Astrocyte of the cerebellum (primary cell): ENCODE measurements around the gene LYPD3.

Experiments
- DNase-seq: peaks from one replicate; pipeline ENCODE4 v3.0.0-alpha.2; 2011; ENCODE audit warnings: low read depth
- H3K4me3 ChIP-seq: 2 replicates; pipeline ENCODE4 v1.5.1; 2011; ENCODE audit warnings: mild to moderate bottlenecking, low read depth, low read length, moderate library complexity
- CTCF ChIP-seq: IDR thresholded peaks from 2 replicates; pipeline ENCODE4 v1.5.1; 2012; ENCODE audit warnings: low read length, low read depth, moderate library complexity, mild to moderate bottlenecking; ENCODE audit errors: missing control alignments
- in situ Hi-C: cut with HindIII; loops from 2 replicates; pipeline ENCODE4 v1.10.0; 2017; ENCODE audit warnings: low sequenced_read_pairs

LYPD3 gene

GRCh38 chr19:43430976-43431375 lies 34.4 kb downstream of the LYPD3 start:
- DNase-seq = no peak
- in situ Hi-C loops = no loop called here
- TF ChIP-seq CTCF = no peak
- no peak overlapping the region for H3K4me3 ChIP-seq

- H3K4me3 ChIP-seq = no peak overlapping the region
- in situ Hi-C loops = no loop called here
- DNase-seq = no peak
- no peak for TF ChIP-seq CTCF
Measured at GRCh38 chr19:43430142-43430710, 35.2 kb downstream of the LYPD3 start.

GRCh38 chr19:43429395-43429794 lies 36.0 kb downstream of the LYPD3 start:
- DNase-seq = no peak
- no peak for TF ChIP-seq CTCF
- in situ Hi-C loops = no loop called here
- H3K4me3 ChIP-seq = no peak overlapping the region

- peak; percentile 54 for TF ChIP-seq CTCF
- no peak for DNase-seq
Measured at GRCh38 chr19:43425567-43426392, 39.6 kb downstream of the LYPD3 start.

GRCh38 chr19:43423779-43424178 lies 41.6 kb downstream of the LYPD3 start:
- no peak overlapping the region for H3K4me3 ChIP-seq
- in situ Hi-C loops = no loop called here
- TF ChIP-seq CTCF = no peak
- DNase-seq = no peak

More at GRCh38 chr19:43425567-43426392, 39.6 kb downstream of the LYPD3 start:
- in situ Hi-C loops = no loop called here
- no peak overlapping the region for H3K4me3 ChIP-seq

GRCh38 chr19:43422689-43423066 lies 42.7 kb downstream of the LYPD3 start:
- H3K4me3 ChIP-seq = no peak overlapping the region
- no peak for DNase-seq
- in situ Hi-C loops = no loop called here
- no peak for TF ChIP-seq CTCF
